Neural progenitor cell (in vitro differentiated cells): Measurements from ENCODE around the gene PROSER2. TPM values are rescaled to one million over a fixed set of nuclear protein-coding genes. Genes with fewer than 3 reads are reported as not detected.

Experiments used
- DNase-seq: peaks from one replicate; pipeline ENCODE4 v3.0.0-alpha.2; 2016; ENCODE audit warnings: low spot score
- H2AFZ ChIP-seq: fragments of 200-600 bp; sonication (generic); replicated peaks from 2 replicates; pipeline ENCODE4 v1.6.1; 2016; ENCODE audit warnings: antibody characterized with exemption
- H3F3A ChIP-seq: fragments of 200-600 bp; sonication (generic); 2 replicates; pipeline ENCODE4 v1.6.1; 2016; ENCODE audit warnings: antibody characterized with exemption, low read depth
- H3K27ac ChIP-seq: fragments of 200-600 bp; sonication (generic); 2 replicates; pipeline ENCODE4 v1.5.1; 2016; ENCODE audit warnings: mild to moderate bottlenecking
- H3K27me3 ChIP-seq: fragments of 200-600 bp; sonication (generic); 2 replicates; pipeline ENCODE4 v1.6.1; 2016; ENCODE audit warnings: mild to moderate bottlenecking, moderate library complexity
- H3K36me3 ChIP-seq: fragments of 200-600 bp; sonication (generic); 2 replicates; pipeline ENCODE4 v1.5.1; 2016
- H3K4me1 ChIP-seq: fragments of 200-600 bp; sonication (generic); 2 replicates; pipeline ENCODE4 v1.6.1; 2016; ENCODE audit warnings: mixed run types
- H3K4me2 ChIP-seq: fragments of 200-600 bp; sonication (generic); 2 replicates; pipeline ENCODE4 v1.6.1; 2016
- H3K4me3 ChIP-seq: fragments of 200-600 bp; sonication (generic); 2 replicates; pipeline ENCODE4 v1.5.1; 2016
- H3K79me2 ChIP-seq: fragments of 200-600 bp; sonication (generic); 2 replicates; pipeline ENCODE4 v1.6.1; 2016; ENCODE audit warnings: low read depth
- H3K9ac ChIP-seq: fragments of 200-600 bp; sonication (generic); 2 replicates; pipeline ENCODE4 v1.6.1; 2016
- H3K9me3 ChIP-seq: fragments of 200-600 bp; sonication (generic); 2 replicates; pipeline ENCODE4 v1.5.1; 2016; ENCODE audit warnings: low read depth
- H4K20me1 ChIP-seq: fragments of 200-600 bp; sonication (generic); 2 replicates; pipeline ENCODE4 v1.6.1; 2016; ENCODE audit warnings: low read depth
- H3K27ac Mint-ChIP-seq: 3 replicates; pipeline ENCODE4 v1.8.0; 2021; ENCODE audit warnings: mixed read lengths
- H3K27me3 Mint-ChIP-seq: 2 replicates; pipeline ENCODE4 v1.8.0; 2022; ENCODE audit warnings: low read depth, mild to moderate bottlenecking, inconsistent platforms, moderate library complexity, mixed read lengths; ENCODE audit not compliant: insufficient read depth
- H3K36me3 Mint-ChIP-seq: 3 replicates; pipeline ENCODE4 v1.8.0; 2021; ENCODE audit warnings: mixed read lengths
- H3K4me1 Mint-ChIP-seq: 3 replicates; pipeline ENCODE4 v1.8.0; 2021; ENCODE audit warnings: mixed read lengths
- H3K4me3 Mint-ChIP-seq: 3 replicates; pipeline ENCODE4 v1.8.0; 2021; ENCODE audit warnings: mild to moderate bottlenecking, moderate library complexity, mixed read lengths
- H3K9me3 Mint-ChIP-seq: 3 replicates; pipeline ENCODE4 v1.8.0; 2020; ENCODE audit warnings: mixed read lengths
- CTCF ChIP-seq: fragments of 200-600 bp; sonication (generic); IDR thresholded peaks from 2 replicates; pipeline ENCODE4 v1.5.1; 2017; ENCODE audit warnings: antibody characterized with exemption, mild to moderate bottlenecking
- EZH2 ChIP-seq: fragments of 200-600 bp; sonication (generic); IDR thresholded peaks from 2 replicates; pipeline ENCODE4 v1.6.1; 2017; ENCODE audit warnings: antibody characterized with exemption, mild to moderate bottlenecking, moderate library complexity
- EZH2phosphoT487 ChIP-seq: fragments of 200-600 bp; sonication (generic); IDR thresholded peaks from 2 replicates; pipeline ENCODE4 v1.6.1; 2017; ENCODE audit warnings: antibody characterized with exemption
- total RNA-seq: library from RNA; depleted of rRNA; stranded (reverse); fragments of >200 nt; gene quantifications from 2 replicates; pipeline ENCODE4 v1.2.3, GENCODE V29; 2015; ENCODE audit warnings: low replicate concordance

Gene PROSER2
- total RNA-seq, 1 donor from 2014 or later = 2.3 TPM

- no peaks in the 10 kb centered on the region for H3K79me2 ChIP-seq
- Mint-ChIP-seq H3K9me3 (no peaks in the 10 kb centered on the region), H3K36me3 (no peaks in the 10 kb centered on the region), H3K27me3 (peaks cover 7% of the 10 kb centered on the region), H3K27ac (no peak overlapping the region), H3K4me1 (peaks cover 8% of the 10 kb centered on the region), H3K4me3 (no peak overlapping the region)
- H4K20me1 ChIP-seq = no peaks in the 10 kb centered on the region
- no peaks in the 10 kb centered on the region for H3K36me3 ChIP-seq
- no peak for DNase-seq
- no peak overlapping the region for H3K4me2 ChIP-seq
- no peak overlapping the region for H3K9ac ChIP-seq
- H3K9me3 ChIP-seq = no peaks in the 10 kb centered on the region
- H3K27ac ChIP-seq = no peak overlapping the region
- no peak overlapping the region for H2AFZ ChIP-seq
- H3K4me3 ChIP-seq = no peak overlapping the region
- no peaks in the 10 kb centered on the region for H3K4me1 ChIP-seq
- H3K27me3 ChIP-seq = no peaks in the 10 kb centered on the region
- H3F3A ChIP-seq = no peaks in the 10 kb centered on the region
- TF ChIP-seq EZH2phosphoT487 (no peak), EZH2 (no peak), CTCF (no peak)
Measured at GRCh38 chr10:11893749-11894278, 70.7 kb downstream of the PROSER2 start.

GRCh38 chr10:11894381-11895107 is 71.4 kb downstream of the PROSER2 start:
- Mint-ChIP-seq H3K9me3 (no peaks in the 10 kb centered on the region), H3K27me3 (peaks cover 7% of the 10 kb centered on the region), H3K36me3 (no peaks in the 10 kb centered on the region), H3K27ac (no peak overlapping the region), H3K4me1 (peaks cover 8% of the 10 kb centered on the region), H3K4me3 (no peak overlapping the region)
- no peaks in the 10 kb centered on the region for H3K4me1 ChIP-seq
- H3F3A ChIP-seq = no peaks in the 10 kb centered on the region
- H3K27me3 ChIP-seq = no peaks in the 10 kb centered on the region
- no peak for DNase-seq
- H3K4me2 ChIP-seq = no peak overlapping the region
- no peaks in the 10 kb centered on the region for H3K36me3 ChIP-seq
- no peaks in the 10 kb centered on the region for H3K9me3 ChIP-seq
- H3K79me2 ChIP-seq = no peaks in the 10 kb centered on the region
- H4K20me1 ChIP-seq = no peaks in the 10 kb centered on the region
- no peak overlapping the region for H3K4me3 ChIP-seq
- no peak overlapping the region for H3K27ac ChIP-seq
- no peak for TF ChIP-seq EZH2
- TF ChIP-seq EZH2phosphoT487 = no peak
- TF ChIP-seq CTCF = no peak
- no peak overlapping the region for H2AFZ ChIP-seq
- H3K9ac ChIP-seq = no peak overlapping the region

- peaks cover 8% of the 10 kb centered on the region for H3K4me1 Mint-ChIP-seq
- Histone ChIP-seq H3K27ac (no peak overlapping the region), H3K4me1 (no peaks in the 10 kb centered on the region), H3K9me3 (no peaks in the 10 kb centered on the region), H3K4me3 (no peak overlapping the region), H3K79me2 (no peaks in the 10 kb centered on the region), H2AFZ (no peak overlapping the region), H3K9ac (no peak overlapping the region), H3K36me3 (no peaks in the 10 kb centered on the region), H3K4me2 (no peak overlapping the region), H4K20me1 (no peaks in the 10 kb centered on the region), H3F3A (no peaks in the 10 kb centered on the region), H3K27me3 (no peaks in the 10 kb centered on the region)
- peaks cover 7% of the 10 kb centered on the region for H3K27me3 Mint-ChIP-seq
- no peak overlapping the region for H3K4me3 Mint-ChIP-seq
- no peaks in the 10 kb centered on the region for H3K36me3 Mint-ChIP-seq
- DNase-seq = no peak
- H3K27ac Mint-ChIP-seq = no peak overlapping the region
- TF ChIP-seq CTCF (no peak), EZH2phosphoT487 (no peak), EZH2 (no peak)
- H3K9me3 Mint-ChIP-seq = no peaks in the 10 kb centered on the region
Measured at GRCh38 chr10:11895108-11895466, 71.9 kb downstream of the PROSER2 start.
